Fibroblast of the aortic adventitia (primary cell): ENCODE measurements around the gene SLX9. TPM values are rescaled to one million over a fixed set of nuclear protein-coding genes. Genes with fewer than 3 reads are reported as not detected.
"Not testable (repeated sequence)": the region's sequence is repeated elsewhere in the genome, so short reads cannot be mapped to it uniquely, and the experiment has no call there.

Source experiments
- DNase-seq: peaks from one replicate; pipeline ENCODE4 v3.0.0-alpha.2; 2010; ENCODE audit warnings: low read depth
- H3K4me3 ChIP-seq: 2 replicates; pipeline ENCODE4 v1.5.1; 2011; ENCODE audit warnings: low read depth, mild to moderate bottlenecking, control low read depth, low read length, moderate library complexity
- total RNA-seq: library from RNA; depleted of rRNA; stranded (reverse); fragments of >200 nt; gene quantifications from 2 replicates; pipeline ENCODE4 v1.2.3, GENCODE V29; 2012; ENCODE audit warnings: low replicate concordance
- TF ChIP-seq, protein P1 (sequence below): IDR thresholded peaks from 2 replicates; pipeline ENCODE4 v1.5.1; 2011; ENCODE audit warnings: mild to moderate bottlenecking, low read length, control low read depth, inconsistent platforms; ENCODE audit not compliant: insufficient read depth

The SLX9 gene
- total RNA-seq, 1 donor: 6.0 TPM

DNA sequence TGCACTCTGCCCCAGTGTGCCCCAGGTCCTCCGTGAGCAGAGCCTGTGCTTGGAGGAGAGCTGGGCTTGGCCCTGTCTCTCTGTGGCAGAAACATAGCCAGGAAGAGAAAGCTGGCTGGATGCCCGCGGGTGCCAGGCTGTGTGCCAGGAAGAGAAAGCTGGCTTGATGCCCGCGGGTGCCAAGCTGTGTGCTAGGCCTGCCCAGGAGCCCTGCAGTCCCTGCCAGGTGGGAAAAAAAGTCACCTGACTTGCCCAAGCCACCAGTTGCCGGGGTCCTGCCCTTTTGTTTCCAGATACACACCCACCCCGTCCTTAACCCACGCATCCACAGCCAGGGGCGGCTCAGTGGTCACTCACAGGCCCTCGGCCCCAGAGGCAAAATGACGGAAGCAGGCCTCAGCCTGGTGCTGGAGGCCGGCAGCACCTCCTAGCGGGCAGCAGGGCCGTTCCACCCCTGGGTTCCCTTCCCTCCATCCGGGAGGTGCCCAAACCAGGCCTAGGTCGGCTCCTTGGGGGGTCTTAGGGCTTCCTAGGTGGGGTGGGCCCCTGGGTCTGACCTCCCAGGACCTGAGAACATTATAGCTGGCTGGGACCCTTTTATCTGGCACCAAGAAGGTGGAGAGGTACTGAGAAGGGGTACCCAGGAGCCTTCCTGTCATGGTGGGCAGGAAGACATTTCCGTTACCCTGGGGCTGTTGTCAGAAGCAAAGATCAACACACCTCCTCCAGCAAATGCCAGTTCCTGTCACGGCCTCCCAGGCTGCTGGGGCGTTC is 28.3 kb upstream of the SLX9 start:
- no peak overlapping the region for H3K4me3 ChIP-seq
- no peak for DNase-seq
- TF ChIP-seq, protein P1, sequence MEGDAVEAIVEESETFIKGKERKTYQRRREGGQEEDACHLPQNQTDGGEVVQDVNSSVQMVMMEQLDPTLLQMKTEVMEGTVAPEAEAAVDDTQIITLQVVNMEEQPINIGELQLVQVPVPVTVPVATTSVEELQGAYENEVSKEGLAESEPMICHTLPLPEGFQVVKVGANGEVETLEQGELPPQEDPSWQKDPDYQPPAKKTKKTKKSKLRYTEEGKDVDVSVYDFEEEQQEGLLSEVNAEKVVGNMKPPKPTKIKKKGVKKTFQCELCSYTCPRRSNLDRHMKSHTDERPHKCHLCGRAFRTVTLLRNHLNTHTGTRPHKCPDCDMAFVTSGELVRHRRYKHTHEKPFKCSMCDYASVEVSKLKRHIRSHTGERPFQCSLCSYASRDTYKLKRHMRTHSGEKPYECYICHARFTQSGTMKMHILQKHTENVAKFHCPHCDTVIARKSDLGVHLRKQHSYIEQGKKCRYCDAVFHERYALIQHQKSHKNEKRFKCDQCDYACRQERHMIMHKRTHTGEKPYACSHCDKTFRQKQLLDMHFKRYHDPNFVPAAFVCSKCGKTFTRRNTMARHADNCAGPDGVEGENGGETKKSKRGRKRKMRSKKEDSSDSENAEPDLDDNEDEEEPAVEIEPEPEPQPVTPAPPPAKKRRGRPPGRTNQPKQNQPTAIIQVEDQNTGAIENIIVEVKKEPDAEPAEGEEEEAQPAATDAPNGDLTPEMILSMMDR: no peak

DNA sequence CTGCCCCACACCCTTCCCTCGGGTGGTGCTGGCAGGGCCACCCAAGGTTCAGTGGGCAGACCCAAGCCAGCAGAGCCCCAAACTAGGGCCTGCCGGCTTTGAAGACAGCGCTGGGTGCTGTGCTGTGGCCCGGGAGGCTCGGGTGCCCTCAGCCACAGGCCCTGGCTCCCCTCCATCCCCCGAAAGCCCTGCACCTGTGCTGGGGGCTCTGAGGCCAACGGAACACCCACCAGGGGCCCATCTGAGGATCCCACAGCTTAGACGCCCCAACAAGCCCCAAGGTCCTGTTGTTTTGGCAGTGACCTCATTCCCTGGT is 27.7 kb upstream of the SLX9 start:
- TF ChIP-seq, protein P1: no peak
- no peak overlapping the region for H3K4me3 ChIP-seq
- no peak for DNase-seq

DNA sequence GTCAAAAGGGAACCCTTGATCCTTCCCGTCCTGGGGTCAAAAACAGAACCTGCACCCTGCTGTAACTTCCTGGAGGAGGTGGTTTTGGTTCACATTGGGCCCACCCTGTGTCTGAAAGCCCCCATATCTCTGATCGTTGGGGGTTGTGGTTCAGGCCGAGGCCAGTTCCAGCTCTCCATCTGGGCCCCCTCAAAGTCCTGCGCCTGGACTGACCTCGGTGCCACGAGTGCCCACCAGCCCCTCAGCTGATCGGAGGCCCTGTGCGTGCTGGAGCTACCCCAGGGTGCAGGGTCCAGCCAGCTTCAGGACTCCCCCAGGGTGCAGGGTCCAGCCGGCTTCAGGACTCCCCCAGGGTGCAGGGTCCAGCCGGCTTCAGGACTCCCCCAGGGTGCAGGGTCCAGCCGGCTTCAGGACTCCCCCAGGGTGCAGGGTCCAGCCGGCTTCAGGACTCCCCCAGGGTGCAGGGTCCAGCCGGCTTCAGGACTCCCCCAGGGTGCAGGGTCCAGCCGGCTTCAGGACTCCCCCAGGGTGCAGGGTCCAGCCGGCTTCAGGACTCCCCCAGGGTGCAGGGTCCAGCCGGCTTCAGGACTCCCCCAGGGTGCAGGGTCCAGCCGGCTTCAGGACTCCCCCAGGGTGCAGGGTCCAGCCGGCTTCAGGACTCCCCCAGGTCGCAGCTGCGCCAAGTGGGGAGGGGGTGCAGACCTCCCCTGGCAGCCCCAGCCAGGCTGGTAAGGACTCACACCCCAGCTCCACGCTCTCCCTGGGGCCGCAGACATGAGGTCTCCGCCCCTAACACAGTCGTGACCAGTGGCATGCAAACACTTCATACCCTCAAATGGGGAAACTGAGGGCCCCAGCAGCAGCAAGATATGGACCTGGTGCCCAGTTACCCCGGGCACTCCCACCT is 27.1 kb upstream of the SLX9 start:
- DNase-seq, H3K4me3 ChIP-seq: not testable (repeated sequence)

DNA sequence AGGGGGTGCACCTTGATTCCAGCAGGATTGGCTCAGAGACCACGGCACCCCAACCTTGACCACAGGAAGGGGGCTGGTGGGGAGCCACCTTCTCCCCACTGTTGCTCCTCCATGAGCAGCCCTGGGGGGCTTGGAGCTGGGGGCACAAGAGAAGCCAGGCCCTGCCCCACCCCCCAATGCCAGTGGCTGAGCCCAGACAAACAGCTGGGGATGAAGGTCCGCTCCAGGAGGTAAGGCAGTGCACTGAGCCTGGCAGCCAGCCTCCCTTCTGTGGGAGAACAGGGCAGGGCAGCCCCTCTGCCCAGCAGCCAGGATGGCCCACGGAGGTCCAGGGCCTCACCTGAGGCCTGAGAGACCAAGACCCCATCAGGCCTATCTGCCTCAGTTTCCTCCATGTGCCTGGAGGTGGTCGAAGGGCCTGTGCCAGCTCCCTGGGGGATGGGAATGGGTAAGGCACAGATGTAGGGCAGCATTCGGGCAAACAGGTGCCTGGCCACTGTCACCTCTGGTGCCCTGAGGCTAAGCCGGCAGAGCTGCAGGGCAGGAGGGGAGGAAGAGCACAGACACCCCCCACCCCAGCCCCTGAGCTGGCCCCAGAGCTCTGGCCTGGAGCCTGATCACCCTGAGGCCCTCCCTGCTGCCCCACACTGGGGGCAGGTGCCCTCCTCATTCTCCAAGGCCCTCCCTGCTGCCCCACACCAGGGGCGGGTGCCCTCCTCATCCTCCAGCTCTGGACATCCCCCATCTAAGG is 26.2 kb upstream of the SLX9 start:
- H3K4me3 ChIP-seq: no peak overlapping the region
- TF ChIP-seq, protein P1: no peak
- no peak for DNase-seq

DNA sequence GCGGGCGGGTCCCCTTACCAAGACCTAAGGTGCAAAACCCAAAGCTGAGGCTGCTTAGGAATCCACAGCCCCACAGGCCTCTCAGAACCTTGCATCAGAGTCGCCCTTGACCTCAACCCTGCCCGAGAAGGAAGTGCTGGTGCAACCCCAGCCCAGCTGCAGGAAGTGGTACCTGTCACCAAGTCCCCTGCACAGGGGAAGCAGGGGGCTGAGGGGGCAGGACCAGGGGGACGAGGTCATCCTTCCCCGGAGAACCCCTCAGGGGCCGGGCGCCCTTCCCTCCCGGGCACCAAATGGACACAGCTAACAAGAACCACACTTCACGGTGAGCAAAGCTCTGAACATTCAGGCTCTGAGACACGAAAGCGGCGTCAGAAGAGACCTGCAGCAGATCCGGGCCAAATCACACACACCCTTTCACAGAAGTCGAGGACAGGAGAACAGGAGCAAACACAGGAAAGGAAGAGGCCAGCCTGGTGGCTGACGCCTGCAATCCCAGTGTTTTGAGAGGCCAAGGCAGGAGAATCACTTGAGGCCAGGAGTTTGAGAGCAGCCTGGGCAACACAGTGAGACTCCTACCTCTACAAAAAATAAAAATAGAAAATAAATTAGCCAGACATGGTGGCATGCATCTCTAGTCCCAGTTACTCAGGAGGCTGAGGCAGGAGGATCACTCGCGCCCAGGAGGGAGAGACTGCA is 25.5 kb upstream of the SLX9 start:
- H3K4me3 ChIP-seq: no peak overlapping the region
- TF ChIP-seq, protein P1: no peak
- no peak for DNase-seq

- no peak overlapping the region for H3K4me3 ChIP-seq
- TF ChIP-seq, protein P1: no peak
- no peak for DNase-seq
Measured at GRCh38 chr21:44916965-44917364, 22.9 kb upstream of the SLX9 start.
